DMS153 treated with DMSO at 0.1 percent for 48 hours (cell line): Measurements from ENCODE around the gene GPR35.
"Not testable (repeated sequence)": the region's sequence is repeated elsewhere in the genome, so short reads cannot be mapped to it uniquely, and the experiment has no call there.

Source experiments
- DNase-seq: peaks from one replicate; lab custom pipeline; 2025; ENCODE audit not compliant: unreplicated experiment; lab: John Stamatoyannopoulos, UW

The GPR35 gene

DNA sequence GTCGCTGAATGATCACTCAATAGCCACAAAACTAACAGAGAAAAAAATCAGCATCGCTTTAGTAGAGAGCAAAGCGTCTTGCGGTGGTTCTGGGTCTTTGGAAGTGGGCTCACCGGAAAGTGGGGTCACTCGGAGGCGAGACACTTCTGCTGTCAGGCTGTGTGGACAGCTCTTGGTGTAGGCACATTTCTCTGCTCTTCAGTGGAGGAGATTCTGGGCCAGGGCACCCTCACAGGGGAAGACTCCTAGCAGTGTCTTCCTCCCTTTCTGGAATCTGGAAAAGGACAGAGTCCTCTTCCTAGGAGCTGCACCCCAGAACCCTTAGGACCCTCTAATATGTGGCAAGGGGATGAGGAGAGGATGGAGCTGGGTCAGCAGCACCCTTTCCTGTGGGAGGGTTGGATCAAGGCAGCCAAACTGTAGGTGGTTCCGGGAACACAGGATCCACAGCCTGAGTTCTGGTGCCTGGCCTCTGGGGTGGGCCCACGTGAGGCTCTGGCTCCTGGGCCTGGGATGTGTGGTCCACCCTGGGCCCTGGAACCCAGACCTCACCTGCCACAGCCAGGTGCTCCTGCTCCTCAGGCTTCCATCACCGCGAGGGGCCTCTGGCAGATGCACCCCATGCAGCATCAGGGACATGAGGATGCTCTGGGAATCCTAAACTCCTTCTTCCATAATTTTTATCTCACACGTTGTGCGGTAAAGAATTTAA lies 25.1 kb downstream of the GPR35 start:
- DNase-seq, result no peak

GRCh38 chr2:240651185-240651584 lies 25.9 kb downstream of the GPR35 start:
- no peak for DNase-seq

- DNase-seq, result no peak
Measured at GRCh38 chr2:240655931-240656886, 30.9 kb downstream of the GPR35 start.

- DNase-seq, result not testable (repeated sequence)
Measured at GRCh38 chr2:240659883-240660282, 34.6 kb downstream of the GPR35 start.

- DNase-seq, result no peak
Measured at GRCh38 chr2:240662681-240663080, 37.4 kb downstream of the GPR35 start.

DNA sequence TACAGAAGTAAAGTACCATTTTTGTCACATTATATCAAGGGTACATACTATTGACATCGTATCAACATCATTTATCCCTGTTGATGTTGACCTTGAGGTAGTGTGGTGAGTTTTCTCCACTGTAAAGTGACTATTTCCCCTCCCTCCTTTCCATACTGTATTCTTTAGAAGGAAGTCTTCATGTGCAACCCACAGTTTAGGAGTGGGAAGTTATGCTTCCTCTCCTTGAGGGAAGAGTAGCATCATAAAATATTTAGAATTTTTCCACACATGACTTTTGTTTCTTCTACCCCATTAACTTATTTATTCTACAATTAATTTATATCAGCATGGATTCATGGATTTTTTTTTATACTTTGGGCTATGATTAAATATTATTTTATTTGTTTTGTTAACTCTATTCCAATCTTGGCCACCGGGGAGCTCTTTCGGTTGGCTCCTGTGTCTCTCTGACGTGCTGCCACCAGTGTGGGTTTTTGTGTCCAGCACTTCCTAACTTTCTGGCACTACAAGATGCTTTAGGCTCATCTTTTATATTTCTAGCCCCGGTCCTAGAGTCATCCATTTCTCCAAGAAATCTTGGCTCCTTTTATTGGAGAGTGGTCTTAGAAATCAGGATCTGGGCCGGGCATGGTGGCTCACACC lies 38.4 kb downstream of the GPR35 start:
- no peak for DNase-seq

- DNase-seq, result no peak
Measured at GRCh38 chr2:240664622-240665021, 39.3 kb downstream of the GPR35 start.

GRCh38 chr2:240670402-240670801 lies 45.1 kb downstream of the GPR35 start:
- DNase-seq, result no peak

DNA sequence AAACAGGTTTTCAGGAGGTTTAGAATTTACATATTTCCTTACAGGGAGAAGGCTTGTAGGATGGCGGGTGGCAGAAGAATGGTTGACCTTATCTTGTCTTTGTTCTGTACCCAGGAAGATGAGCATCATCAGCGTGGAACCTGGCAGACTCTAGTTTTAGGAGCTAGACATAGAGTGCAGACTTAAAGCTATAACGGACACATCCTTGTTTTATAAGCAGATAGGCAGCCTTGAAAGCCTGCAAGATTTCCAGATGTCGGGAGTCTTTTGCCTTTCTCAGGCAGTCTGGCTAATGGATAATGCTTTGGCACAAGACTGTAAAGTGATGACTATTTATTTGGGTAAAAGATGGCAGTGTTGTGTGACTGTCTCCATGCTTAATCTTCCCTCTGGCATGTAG lies 45.7 kb downstream of the GPR35 start:
- DNase-seq, result no peak

DNA sequence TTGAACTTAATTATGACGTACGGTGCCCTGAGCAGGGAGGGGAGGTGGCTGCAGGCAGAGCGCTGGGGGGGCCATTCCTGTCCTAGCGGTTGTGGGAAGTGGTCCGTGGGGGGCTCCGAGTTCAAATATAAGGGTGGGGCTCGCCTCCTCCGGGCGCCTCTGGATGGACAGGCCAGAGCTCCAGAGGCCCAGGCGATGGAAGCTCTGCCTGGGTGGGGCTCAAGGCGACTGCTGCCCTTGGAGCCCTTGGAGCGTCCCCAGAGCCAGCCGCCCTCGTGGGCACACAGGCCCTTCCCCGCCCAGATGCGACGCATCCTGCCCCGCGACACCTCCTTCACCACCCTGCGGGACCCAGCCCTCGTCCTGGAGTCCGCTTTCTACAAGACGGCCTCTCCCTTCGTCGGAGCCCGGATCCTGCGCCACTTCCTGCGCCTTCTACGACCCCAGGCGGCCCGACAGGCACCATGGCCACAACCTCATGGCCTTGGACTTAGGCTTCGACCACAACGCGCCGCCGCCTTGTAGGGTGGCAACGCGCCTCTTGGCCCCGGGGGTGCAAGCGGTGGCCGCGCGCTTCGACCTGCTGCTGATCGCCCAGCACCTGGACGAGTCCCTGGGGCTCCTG lies 46.9 kb downstream of the GPR35 start:
- DNase-seq, result no peak

- no peak for DNase-seq
Measured at GRCh38 chr2:240672701-240673190, 47.5 kb downstream of the GPR35 start.

- DNase-seq, result not testable (repeated sequence)
Measured at GRCh38 chr2:240674461-240675184, 49.3 kb downstream of the GPR35 start.

GRCh38 chr2:240675345-240675744 lies 50.1 kb downstream of the GPR35 start:
- not testable (repeated sequence) for DNase-seq

- not testable (repeated sequence) for DNase-seq
Measured at GRCh38 chr2:240678043-240678442, 52.8 kb downstream of the GPR35 start.

DNA sequence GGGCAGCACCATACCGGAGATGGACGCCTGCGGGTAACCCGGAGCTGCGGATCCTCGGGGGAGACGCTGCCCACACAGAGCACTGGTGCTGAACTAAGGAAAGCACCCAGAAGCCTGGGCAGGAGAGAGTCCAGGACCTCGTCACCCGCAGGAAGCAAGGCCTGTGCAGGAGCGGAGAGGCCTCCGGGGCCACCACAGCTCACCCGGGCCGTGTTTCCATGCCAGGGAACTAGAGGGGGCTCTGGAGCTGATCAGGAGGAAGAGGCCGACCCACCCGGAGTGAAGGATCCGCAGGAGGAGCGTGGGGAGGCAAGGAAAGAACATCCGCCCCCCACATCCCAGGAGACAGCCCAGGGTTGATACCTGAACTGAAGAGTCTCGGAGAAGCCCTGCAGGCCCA lies 53.6 kb downstream of the GPR35 start:
- not testable (repeated sequence) for DNase-seq

GRCh38 chr2:240680185-240680584 lies 54.9 kb downstream of the GPR35 start:
- not testable (repeated sequence) for DNase-seq
